ENCODE data around the gene GCGR. TPM values are rescaled to one million over a fixed set of nuclear protein-coding genes. Genes with fewer than 3 reads are reported as not detected.
A peak's percentile ranks its signal among the peaks of the same experiment; 100 is the strongest.

The GCGR gene
- total and polyA plus RNA-seq, 2 of the 13 experiments (the other 11 are each of a cell fraction or from before 2014, with no cell fraction given), result 0.04 to 0.13 TPM

DNA sequence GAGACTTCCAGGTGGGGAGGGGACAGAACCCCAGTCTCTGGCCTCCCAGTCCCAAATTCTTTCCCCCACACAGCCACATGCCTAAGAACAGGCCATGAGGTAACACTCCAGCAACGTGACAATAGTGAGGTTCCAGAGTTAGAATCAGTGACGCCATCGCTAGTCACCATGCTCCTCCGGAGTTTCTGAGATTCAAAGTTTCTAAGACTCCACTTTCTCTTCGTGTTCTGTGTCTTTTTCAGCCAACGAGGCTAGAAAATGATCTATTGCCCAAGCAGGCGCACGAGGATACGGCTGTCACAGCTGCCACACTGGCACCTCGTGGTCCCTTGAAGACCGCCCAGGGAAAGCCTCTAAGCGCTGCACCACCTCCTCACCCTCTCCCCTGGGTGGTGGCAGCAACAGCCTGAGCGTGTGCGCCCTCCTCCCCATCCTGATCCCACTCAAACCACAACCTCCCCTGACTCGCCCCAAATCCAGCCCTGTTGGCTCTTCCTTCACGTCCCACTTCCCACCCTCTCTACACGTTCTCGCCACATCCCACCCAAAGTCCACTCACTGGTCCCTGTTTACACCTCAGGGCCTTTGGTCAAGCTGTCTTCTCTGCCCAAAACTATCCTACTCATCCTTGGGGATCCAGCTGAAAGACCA, 28.1 kb downstream of the GCGR start (continued):
- no peak for TF ChIP-seq MED8 (CRISPR knock-in tag; IDR thresholded peaks at IDR 0.05; ENCODE audit: insufficient replicate concordance)
- TF ChIP-seq ATF7-NPFF (CRISPR knock-in tag; IDR thresholded peaks at IDR 0.05; ENCODE audit: low read depth), result no peak; the same call in 1 of the 2 replicates
- no peak for TF ChIP-seq PRDM15 (CRISPR knock-in tag; IDR thresholded peaks at IDR 0.05)
- no peak for TF ChIP-seq ATAD3A (CRISPR knock-in tag; IDR thresholded peaks at IDR 0.05)
- peak; percentile 16; the same call in 1 of the 2 replicates for TF ChIP-seq RXRB (CRISPR knock-in tag; IDR thresholded peaks at IDR 0.05; ENCODE audit: borderline replicate concordance)
- no peak for TF ChIP-seq ZBTB44 (CRISPR knock-in tag; IDR thresholded peaks at IDR 0.05)
- peak; percentile 19; the same call in 1 of the 2 replicates for TF ChIP-seq GMEB1 (CRISPR knock-in tag; IDR thresholded peaks at IDR 0.05; ENCODE audit: borderline replicate concordance)
- no peak for TF ChIP-seq GATAD2A (CRISPR knock-in tag; IDR thresholded peaks at IDR 0.05)
- no peak for TF ChIP-seq GFI1 (CRISPR knock-in tag; IDR thresholded peaks at IDR 0.05; ENCODE audit: borderline replicate concordance)
- no peak for TF ChIP-seq ZNF672 (CRISPR knock-in tag; IDR thresholded peaks at IDR 0.05)
- TF ChIP-seq, protein P1, sequence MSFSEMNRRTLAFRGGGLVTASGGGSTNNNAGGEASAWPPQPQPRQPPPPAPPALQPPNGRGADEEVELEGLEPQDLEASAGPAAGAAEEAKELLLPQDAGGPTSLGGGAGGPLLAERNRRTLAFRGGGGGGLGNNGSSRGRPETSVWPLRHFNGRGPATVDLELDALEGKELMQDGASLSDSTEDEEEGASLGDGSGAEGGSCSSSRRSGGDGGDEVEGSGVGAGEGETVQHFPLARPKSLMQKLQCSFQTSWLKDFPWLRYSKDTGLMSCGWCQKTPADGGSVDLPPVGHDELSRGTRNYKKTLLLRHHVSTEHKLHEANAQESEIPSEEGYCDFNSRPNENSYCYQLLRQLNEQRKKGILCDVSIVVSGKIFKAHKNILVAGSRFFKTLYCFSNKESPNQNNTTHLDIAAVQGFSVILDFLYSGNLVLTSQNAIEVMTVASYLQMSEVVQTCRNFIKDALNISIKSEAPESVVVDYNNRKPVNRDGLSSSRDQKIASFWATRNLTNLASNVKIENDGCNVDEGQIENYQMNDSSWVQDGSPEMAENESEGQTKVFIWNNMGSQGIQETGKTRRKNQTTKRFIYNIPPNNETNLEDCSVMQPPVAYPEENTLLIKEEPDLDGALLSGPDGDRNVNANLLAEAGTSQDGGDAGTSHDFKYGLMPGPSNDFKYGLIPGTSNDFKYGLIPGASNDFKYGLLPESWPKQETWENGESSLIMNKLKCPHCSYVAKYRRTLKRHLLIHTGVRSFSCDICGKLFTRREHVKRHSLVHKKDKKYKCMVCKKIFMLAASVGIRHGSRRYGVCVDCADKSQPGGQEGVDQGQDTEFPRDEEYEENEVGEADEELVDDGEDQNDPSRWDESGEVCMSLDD (CRISPR knock-in tag; IDR thresholded peaks at IDR 0.05; ENCODE audit: borderline replicate concordance), result no peak
- no peak for TF ChIP-seq SIN3B (IDR thresholded peaks at IDR 0.05; ENCODE audit: low read length)
- TF ChIP-seq SP2 (CRISPR knock-in tag; IDR thresholded peaks at IDR 0.05), result 0 out of 2 replicates have a peak, but pooled peaks have one; percentile 27
- no peak for TF ChIP-seq BCLAF1 (IDR thresholded peaks at IDR 0.05)
- TF ChIP-seq FOXK1 (CRISPR knock-in tag; IDR thresholded peaks at IDR 0.05; ENCODE audit: borderline replicate concordance, low read depth), result 0 out of 2 replicates have a peak, but pooled peaks have one; percentile 11
- TF ChIP-seq RFXANK (CRISPR knock-in tag; IDR thresholded peaks at IDR 0.05), result no peak
- no peak for TF ChIP-seq NR2C2 (CRISPR knock-in tag; IDR thresholded peaks at IDR 0.05; ENCODE audit: borderline replicate concordance)

Measured in HepG2 (cell line).